HG03469 (cell line): ENCODE data around the gene CLCN2.

Experiments
- ATAC-seq: cut with Tn5 transposase; IDR thresholded peaks from one replicate; pipeline ENCODE4 v1.9.1; 2021; ENCODE audit warnings: mild to moderate bottlenecking, moderate library complexity, moderate number of reproducible peaks; ENCODE audit not compliant: unreplicated experiment

Gene CLCN2

GRCh38 chr3:184300378-184300720 is 61.1 kb downstream of the CLCN2 start:
- no peak for ATAC-seq

DNA sequence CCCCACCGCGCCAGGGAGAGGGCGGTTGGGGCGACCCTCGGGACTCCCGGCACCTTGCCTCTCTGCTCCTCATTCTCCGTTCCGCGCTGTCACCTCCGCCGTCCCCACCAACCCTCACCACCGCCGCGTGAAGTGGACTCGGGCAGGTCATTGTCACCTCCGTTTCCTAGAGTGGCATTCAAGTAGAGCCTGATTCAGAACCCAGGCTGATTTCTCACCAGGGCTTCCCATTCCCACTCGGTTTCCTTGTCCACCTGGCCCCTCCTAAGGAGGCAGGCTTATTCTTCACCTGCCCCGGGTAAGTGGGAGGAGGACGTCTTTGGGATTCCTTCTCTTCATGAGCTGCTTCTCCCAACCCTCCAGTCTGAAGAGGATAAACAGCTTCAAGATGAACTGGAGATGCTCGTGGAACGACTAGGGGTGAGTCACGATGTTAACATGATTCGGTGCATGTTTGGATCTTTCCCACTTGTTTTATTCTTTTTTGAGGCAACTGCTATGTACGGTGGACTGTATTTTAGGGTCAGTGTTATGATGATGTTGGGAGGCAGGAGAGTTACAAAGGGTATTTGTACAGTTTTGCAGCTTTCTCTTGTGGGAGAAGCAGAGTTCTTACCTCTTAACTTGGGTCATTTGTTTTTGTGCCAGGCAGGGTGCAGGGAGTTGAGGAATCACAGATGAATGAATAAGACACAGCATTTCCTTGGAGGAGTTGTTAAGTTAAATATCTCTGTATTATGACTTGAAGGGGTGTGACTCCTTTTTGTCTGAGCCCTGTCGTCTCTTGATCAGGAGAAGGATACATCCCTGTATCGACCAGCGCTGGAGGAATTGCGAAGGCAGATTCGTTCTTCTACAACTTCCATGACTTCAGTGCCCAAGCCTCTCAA is 61.7 kb downstream of the CLCN2 start:
- ATAC-seq, result no peak

DNA sequence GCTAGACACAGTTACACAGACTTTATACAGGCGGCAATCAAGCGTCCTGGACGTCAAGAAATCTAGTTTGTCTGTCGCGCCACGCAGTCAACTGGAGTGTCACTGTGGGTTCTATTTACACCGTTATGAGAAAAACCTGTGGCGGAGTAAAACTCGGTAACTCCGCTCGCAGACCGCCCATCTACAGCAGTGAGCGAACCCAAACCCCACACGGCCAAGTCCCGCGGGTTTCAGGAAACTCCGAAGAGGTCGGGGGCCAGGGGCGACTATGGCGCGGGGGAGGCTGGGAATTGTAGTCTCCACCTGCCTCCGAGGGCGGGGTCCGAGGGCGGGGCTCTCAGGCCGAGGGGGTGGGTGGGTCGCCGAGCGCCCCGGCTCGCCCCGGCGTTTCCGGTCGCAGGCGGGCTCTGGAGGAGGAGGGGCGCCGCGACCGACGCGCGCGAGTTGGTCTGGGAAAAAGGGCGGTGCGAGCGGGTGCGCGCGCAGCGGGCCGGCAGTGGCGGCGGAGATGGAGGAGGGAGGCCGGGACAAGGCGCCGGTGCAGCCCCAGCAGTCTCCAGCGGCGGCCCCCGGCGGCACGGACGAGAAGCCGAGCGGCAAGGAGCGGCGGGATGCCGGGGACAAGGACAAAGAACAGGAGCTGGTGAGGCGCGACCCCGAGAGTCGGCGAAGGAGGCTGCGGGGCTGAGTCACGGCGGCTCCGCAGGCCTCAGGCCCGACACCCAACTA is 62.5 kb downstream of the CLCN2 start, which contains the start of gene PSMD2:
PSMD2 (plus strand) TSS at position 483 of the 729 bp plus-strand sequence; CDS start at position 509, 26 bp downstream.
- peak; percentile 79 for ATAC-seq

GRCh38 chr3:184296616-184297015 is 64.8 kb downstream of the CLCN2 start:
- no peak for ATAC-seq
